NCI-H526 (cell line): ENCODE data around the gene ASNSD1.
"Not testable (repeated sequence)": the region's sequence is repeated elsewhere in the genome, so short reads cannot be mapped to it uniquely, and the experiment has no call there.

ENCODE experiments used
- DNase-seq, 2 experiments: peaks; one replicate each; lab custom pipeline; 2025; lab: John Stamatoyannopoulos, UW

Gene ASNSD1

GRCh38 chr2:189687796-189688195, 26.5 kb downstream of the ASNSD1 start:
- DNase-seq = not testable (repeated sequence)

- no peak for DNase-seq
These were observed 35.0 kb downstream of the ASNSD1 start for GRCh38 chr2:189696223-189696622.

- peak in 1 of 2 experiments; percentile 55 for DNase-seq
These were observed 37.0 kb downstream of the ASNSD1 start for GRCh38 chr2:189698020-189698887.

GRCh38 chr2:189700681-189701080, 39.4 kb downstream of the ASNSD1 start:
- no peak for DNase-seq

- DNase-seq = no peak
These were observed 40.8 kb downstream of the ASNSD1 start for GRCh38 chr2:189702071-189702470.

- DNase-seq = peak; percentile 18 to 63
These were observed 48.4 kb downstream of the ASNSD1 start for GRCh38 chr2:189709501-189710221.

- DNase-seq = not testable (repeated sequence)
These were observed 56.3 kb downstream of the ASNSD1 start for GRCh38 chr2:189717593-189717992.

- no peak for DNase-seq
These were observed 58.3 kb downstream of the ASNSD1 start for GRCh38 chr2:189719571-189719970.
